HG03354 (cell line): ENCODE measurements around the gene PAN3.
A peak's percentile ranks its signal among the peaks of the same experiment; 100 is the strongest.

Source experiments
- ATAC-seq: cut with Tn5 transposase; IDR thresholded peaks from one replicate; pipeline ENCODE4 v1.9.1; 2021; ENCODE audit warnings: mild to moderate bottlenecking; ENCODE audit not compliant: unreplicated experiment, poor library complexity, severe bottlenecking

The PAN3 gene

GRCh38 chr13:28199089-28199488 is 60.7 kb downstream of the PAN3 start:
- ATAC-seq = no peak

GRCh38 chr13:28204043-28204442 is 65.7 kb downstream of the PAN3 start:
- no peak for ATAC-seq

- peak; percentile 57 for ATAC-seq
These were observed 66.5 kb downstream of the PAN3 start for GRCh38 chr13:28204690-28205443.

- ATAC-seq = no peak
These were observed 80.3 kb downstream of the PAN3 start for GRCh38 chr13:28218679-28219078.

GRCh38 chr13:28219408-28220099 is 81.2 kb downstream of the PAN3 start:
- ATAC-seq = no peak

- ATAC-seq = no peak
These were observed 81.8 kb downstream of the PAN3 start for GRCh38 chr13:28220166-28220565.

GRCh38 chr13:28229522-28230411 is 91.4 kb downstream of the PAN3 start:
- ATAC-seq = no peak

GRCh38 chr13:28231642-28232041 is 93.3 kb downstream of the PAN3 start:
- ATAC-seq = no peak

GRCh38 chr13:28237944-28238343 is 99.6 kb downstream of the PAN3 start:
- no peak for ATAC-seq

- ATAC-seq = no peak
These were observed 101.0 kb downstream of the PAN3 start for GRCh38 chr13:28239374-28239773.

GRCh38 chr13:28245465-28245864 is 107.1 kb downstream of the PAN3 start:
- no peak for ATAC-seq

- ATAC-seq = no peak
These were observed 108.5 kb downstream of the PAN3 start for GRCh38 chr13:28246891-28247290.

GRCh38 chr13:28248080-28248479 is 109.7 kb downstream of the PAN3 start:
- no peak for ATAC-seq

- ATAC-seq = no peak
These were observed 112.2 kb downstream of the PAN3 start for GRCh38 chr13:28250542-28250941.

GRCh38 chr13:28251466-28251865 is 113.1 kb downstream of the PAN3 start:
- no peak for ATAC-seq

- no peak for ATAC-seq
These were observed 114.2 kb downstream of the PAN3 start for GRCh38 chr13:28252547-28252946.

- ATAC-seq = no peak
These were observed 119.0 kb downstream of the PAN3 start for GRCh38 chr13:28257305-28257704.

GRCh38 chr13:28258417-28258816 is 120.1 kb downstream of the PAN3 start:
- no peak for ATAC-seq

- ATAC-seq = no peak
These were observed 129.2 kb downstream of the PAN3 start for GRCh38 chr13:28267497-28267896.

- ATAC-seq = peak; percentile 98
These were observed 130.5 kb downstream of the PAN3 start for GRCh38 chr13:28268800-28269223.
